HepG2 (cell line): Measurements from ENCODE around the gene OR6F1. TPM values are rescaled to one million over a fixed set of nuclear protein-coding genes. Genes with fewer than 3 reads are reported as not detected.

Experiments used
- ATAC-seq: fragments of 200-7000 bp; cut with Tn5 transposase; 3 replicates; pipeline ENCODE4 v1.9.1; 2020; ENCODE audit warnings: mild to moderate bottlenecking, moderate library complexity
- BruUV-seq: library from RNA; stranded (reverse); fragments of 400-500 nt; replicated peaks from 2 replicates; lab custom pipeline; 2021; lab: Mats Ljungman, UMichigan
- CTCF ChIA-PET: fragments of 300-600 bp; formaldehyde crosslinking; extraction: SDS; loops from one replicate; lab custom pipeline; 2021; ENCODE audit warnings: low total read pairs, inconsistent platforms, low intra/inter-chr PET ratio; lab: Yijun Ruan, JAX
- POLR2A ChIA-PET: fragments of 350-600 bp; sonication (Branson Sonifier 250); formaldehyde crosslinking; loops from one replicate; lab custom pipeline; 2020; ENCODE audit warnings: antibody characterized with exemption, inconsistent platforms; lab: Yijun Ruan, JAX
- DNase-seq: peaks from one replicate; pipeline ENCODE4 v3.0.0-alpha.2; 2015; ENCODE audit warnings: low spot score
- FAIRE-seq: peaks from 3 replicates; lab custom pipeline; 2011; peaks lifted over from hg19 to GRCh38; lab: Jason Lieb, UNC
- H2AFZ ChIP-seq: one replicate; pipeline ENCODE4 v1.6.1; 2011; ENCODE audit warnings: low read length, inconsistent platforms
- H3K27ac ChIP-seq: fragments of 300-600 bp; 3 replicates; pipeline ENCODE4 v1.8.0; 2011; ENCODE audit warnings: mixed run types, mild to moderate bottlenecking, mixed read lengths, low read length, inconsistent platforms; ENCODE audit not compliant: insufficient read depth; ENCODE audit errors: extremely low read length
- H3K27me3 ChIP-seq, 2 experiments: fragments of 200-600 bp in 1 of 2; 2 replicates in 1 of 2; 3 replicates in 1 of 2; pipeline versions ENCODE4 v1.6.0 to v1.8.0; 2011; ENCODE audit warnings: low read length in 2 of 2, mild to moderate bottlenecking in 2 of 2, moderate library complexity in 2 of 2, inconsistent platforms in 1 of 2; ENCODE audit not compliant: insufficient read depth in 2 of 2, control insufficient read depth in 1 of 2
- H3K36me3 ChIP-seq, 2 experiments: fragments of 200-600 bp in 1 of 2; replicated peaks in 1 of 2; 2 replicates in 1 of 2; 3 replicates in 1 of 2; pipeline versions ENCODE4 v1.5.1 to v1.8.0; 2011; ENCODE audit warnings: low read length in 2 of 2, inconsistent platforms in 1 of 2; ENCODE audit not compliant: insufficient read depth in 2 of 2, control insufficient read depth in 1 of 2
- H3K4me1 ChIP-seq: 2 replicates; pipeline ENCODE4 v1.5.1; 2012; ENCODE audit warnings: low read length, inconsistent platforms; ENCODE audit not compliant: insufficient read depth
- H3K4me2 ChIP-seq: 2 replicates; pipeline ENCODE4 v1.6.0; 2011; ENCODE audit warnings: low read depth, low read length, inconsistent platforms
- H3K4me3 ChIP-seq, 3 experiments: fragments of 200-600 bp in 1 of 3; sonication (generic), shearing (Covaris generic) in 1 of 3; replicated peaks in 1 of 3; 2 replicates each; pipeline ENCODE4 v1.5.1; 2011 to 2016; ENCODE audit warnings: low read length in 3 of 3, inconsistent platforms in 2 of 3, low read depth in 2 of 3, mild to moderate bottlenecking in 2 of 3, control low read depth in 1 of 3, mixed read lengths in 1 of 3; ENCODE audit not compliant: insufficient read depth in 1 of 3
- H3K79me2 ChIP-seq: one replicate; pipeline ENCODE4 v1.6.1; 2011; ENCODE audit warnings: low read length, inconsistent platforms; ENCODE audit not compliant: insufficient read depth
- H3K9ac ChIP-seq: 2 replicates; pipeline ENCODE4 v1.6.0; 2011; ENCODE audit warnings: mild to moderate bottlenecking, low read depth, low read length, inconsistent platforms; ENCODE audit not compliant: insufficient read depth
- H3K9me3 ChIP-seq: 2 replicates; pipeline ENCODE4 v1.5.1; 2012; ENCODE audit warnings: mild to moderate bottlenecking, low read length
- H4K20me1 ChIP-seq: 2 replicates; pipeline ENCODE4 v1.6.0; 2011; ENCODE audit warnings: inconsistent platforms, mild to moderate bottlenecking, low read length, moderate library complexity; ENCODE audit not compliant: insufficient read depth
- KDM5B ChIP-seq: sonication (generic); formaldehyde crosslinking; IDR thresholded peaks from 2 replicates; pipeline ENCODE4 v1.4.0; 2020; ENCODE audit warnings: missing genetic modification reagents, mild to moderate bottlenecking, borderline replicate concordance
- NONO ChIP-seq, 2 experiments: fragments of 450-650 bp in 1 of 2; sonication (generic) in 1 of 2; formaldehyde crosslinking in 1 of 2; IDR thresholded peaks in 1 of 2; conservative IDR thresholded peaks in 1 of 2; 2 replicates each; pipeline versions ENCODE4 v1.6.1 to v1.8.0; 2017 to 2022; ENCODE audit warnings: mild to moderate bottlenecking in 1 of 2, missing genetic modification reagents in 1 of 2, moderate library complexity in 1 of 2
- STAG1 ChIP-seq: sonication (generic); formaldehyde crosslinking; IDR thresholded peaks from 2 replicates; pipeline ENCODE4 v1.4.0; 2020; ENCODE audit warnings: missing genetic modification reagents
- TBX2 ChIP-seq: sonication (generic); formaldehyde crosslinking; IDR thresholded peaks from 2 replicates; pipeline ENCODE4 v1.5.0; 2020; ENCODE audit warnings: missing genetic modification reagents, mild to moderate bottlenecking, borderline replicate concordance
- TCF12 ChIP-seq, 2 experiments: fragments of 450-650 bp in 1 of 2; sonication (generic) in 1 of 2; formaldehyde crosslinking in 1 of 2; IDR thresholded peaks; 2 replicates each; pipeline versions ENCODE4 v1.6.1 to v1.8.0; 2017 to 2022; ENCODE audit warnings: antibody characterized with exemption in 1 of 2, mild to moderate bottlenecking in 1 of 2, missing genetic modification reagents in 1 of 2, moderate library complexity in 1 of 2
- ZBTB20 ChIP-seq: sonication (generic); formaldehyde crosslinking; IDR thresholded peaks from 2 replicates; pipeline ENCODE4 v1.8.1; 2023; ENCODE audit warnings: missing genetic modification reagents, low read depth, mild to moderate bottlenecking, borderline replicate concordance
- ZNF292 ChIP-seq: sonication (generic); formaldehyde crosslinking; IDR thresholded peaks from 2 replicates; pipeline ENCODE4 v1.8.1; 2022; ENCODE audit warnings: mild to moderate bottlenecking, low read depth, missing genetic modification reagents, borderline replicate concordance
- ZNF335 ChIP-seq: sonication (generic); formaldehyde crosslinking; IDR thresholded peaks from 2 replicates; pipeline ENCODE4 v1.4.0; 2020; ENCODE audit warnings: missing genetic modification reagents
- ZNF546 ChIP-seq: sonication (generic); formaldehyde crosslinking; conservative IDR thresholded peaks from 2 replicates; pipeline ENCODE4 v1.8.1; 2023; ENCODE audit warnings: mild to moderate bottlenecking, missing genetic modification reagents
- ZNF615 ChIP-seq: sonication (generic); formaldehyde crosslinking; IDR thresholded peaks from 2 replicates; pipeline ENCODE4 v1.5.0; 2020; ENCODE audit warnings: mild to moderate bottlenecking, missing genetic modification reagents, borderline replicate concordance
- ZNF768 ChIP-seq: sonication (generic); formaldehyde crosslinking; IDR thresholded peaks from 2 replicates; pipeline ENCODE4 v1.4.0; 2020; ENCODE audit warnings: missing genetic modification reagents
- ZSCAN5A ChIP-seq: sonication (generic); formaldehyde crosslinking; IDR thresholded peaks from 2 replicates; pipeline ENCODE4 v1.8.0; 2022; ENCODE audit warnings: mild to moderate bottlenecking, missing genetic modification reagents, borderline replicate concordance
- WGBS: methylation state at CpG from one replicate; pipeline ENCODE4 v1.1.6; 2017; ENCODE audit warnings: low lambda C conversion rate; 5-methylcytosine and 5-hydroxymethylcytosine counted together
- in situ Hi-C: cut with HindIII; loops from 2 replicates; pipeline ENCODE4 v1.10.0; 2017; ENCODE audit warnings: low pct_unique_long_range_greater_than_20kb; ENCODE audit not compliant: extremely low pct_ligation_motif_present
- intact Hi-C: fragments of 100-400 bp; cut with micrococcal nuclease; formaldehyde crosslinking; loops from one replicate; pipeline ENCODE4 v1.10.0; 2022; ENCODE audit not compliant: unreplicated experiment
- polyA plus RNA-seq, 8 experiments: library from polyadenylated mRNA; depleted of rRNA in 3 of 8; stranded (reverse) in 7 of 8; unstranded in 1 of 8; fragments of >200 nt; fragmentation: Illumina TruSeq in 4 of 8; extraction: Trizol in 4 of 8; gene quantifications; 2 replicates each; pipeline versions ENCODE4 v1.2.1 to v1.2.3, GENCODE V29; 2011 to 2016; ENCODE audit warnings: low read depth in 4 of 8, missing spikeins in 1 of 8, mixed read lengths in 1 of 8; ENCODE audit not compliant: insufficient read depth in 1 of 8
- total RNA-seq, 5 experiments: library from RNA; depleted of rRNA; stranded (reverse); fragments of >200 nt; fragmentation: Illumina TruSeq; extraction: Trizol; gene quantifications; 2 replicates each; pipeline ENCODE4 v1.2.3, GENCODE V29; 2016; ENCODE audit warnings: low read depth in 1 of 5
- TF ChIP-seq, protein P1 (sequence below): sonication (generic); formaldehyde crosslinking; IDR thresholded peaks from 2 replicates; pipeline ENCODE4 v1.4.0; 2020; ENCODE audit warnings: missing genetic modification reagents
- TF ChIP-seq, protein P2 (sequence below): sonication (generic); formaldehyde crosslinking; IDR thresholded peaks from 2 replicates; pipeline ENCODE4 v1.5.0; 2020; ENCODE audit warnings: missing genetic modification reagents, mild to moderate bottlenecking, borderline replicate concordance
- TF ChIP-seq, protein P3 (sequence below): sonication (generic); formaldehyde crosslinking; IDR thresholded peaks from 2 replicates; pipeline ENCODE4 v1.9.0; 2021; ENCODE audit warnings: missing genetic modification reagents, mild to moderate bottlenecking, borderline replicate concordance

The OR6F1 gene
- total and polyA plus RNA-seq, 2 of the 13 experiments (the other 11 are each of a cell fraction or from before 2014, with no cell fraction given) = not detected

GRCh38 chr1:247740721-247741120, 24.3 kb upstream of the OR6F1 start:
- Histone ChIP-seq H3K27ac (no peak overlapping the region), H3K4me3 (no peak overlapping the region), H2AFZ (no peak overlapping the region), H3K4me2 (no peak overlapping the region), H3K79me2 (no peaks in the 10 kb centered on the region), H3K9ac (no peak overlapping the region), H3K4me1 (no peaks in the 10 kb centered on the region), H3K36me3 (no peaks in the 10 kb centered on the region), H3K9me3 (peaks cover 86% of the 10 kb centered on the region), H4K20me1 (no peaks in the 10 kb centered on the region), H3K27me3 (no peaks in the 10 kb centered on the region)
- FAIRE-seq = no peak
- ChIA-PET CTCF (no interaction called here), POLR2A (no interaction called here)
- no TSS peak for BruUV-seq
- DNase-seq = no peak
- intact Hi-C loops = no loop called here
- in situ Hi-C loops = no loop called here
- WGBS = 3% methylated on average over 2 of the region's 2 CpGs
- no peak for ATAC-seq
- no peak for TF ChIP-seq ZNF335 (CRISPR knock-in tag)
- TF ChIP-seq, protein P1, sequence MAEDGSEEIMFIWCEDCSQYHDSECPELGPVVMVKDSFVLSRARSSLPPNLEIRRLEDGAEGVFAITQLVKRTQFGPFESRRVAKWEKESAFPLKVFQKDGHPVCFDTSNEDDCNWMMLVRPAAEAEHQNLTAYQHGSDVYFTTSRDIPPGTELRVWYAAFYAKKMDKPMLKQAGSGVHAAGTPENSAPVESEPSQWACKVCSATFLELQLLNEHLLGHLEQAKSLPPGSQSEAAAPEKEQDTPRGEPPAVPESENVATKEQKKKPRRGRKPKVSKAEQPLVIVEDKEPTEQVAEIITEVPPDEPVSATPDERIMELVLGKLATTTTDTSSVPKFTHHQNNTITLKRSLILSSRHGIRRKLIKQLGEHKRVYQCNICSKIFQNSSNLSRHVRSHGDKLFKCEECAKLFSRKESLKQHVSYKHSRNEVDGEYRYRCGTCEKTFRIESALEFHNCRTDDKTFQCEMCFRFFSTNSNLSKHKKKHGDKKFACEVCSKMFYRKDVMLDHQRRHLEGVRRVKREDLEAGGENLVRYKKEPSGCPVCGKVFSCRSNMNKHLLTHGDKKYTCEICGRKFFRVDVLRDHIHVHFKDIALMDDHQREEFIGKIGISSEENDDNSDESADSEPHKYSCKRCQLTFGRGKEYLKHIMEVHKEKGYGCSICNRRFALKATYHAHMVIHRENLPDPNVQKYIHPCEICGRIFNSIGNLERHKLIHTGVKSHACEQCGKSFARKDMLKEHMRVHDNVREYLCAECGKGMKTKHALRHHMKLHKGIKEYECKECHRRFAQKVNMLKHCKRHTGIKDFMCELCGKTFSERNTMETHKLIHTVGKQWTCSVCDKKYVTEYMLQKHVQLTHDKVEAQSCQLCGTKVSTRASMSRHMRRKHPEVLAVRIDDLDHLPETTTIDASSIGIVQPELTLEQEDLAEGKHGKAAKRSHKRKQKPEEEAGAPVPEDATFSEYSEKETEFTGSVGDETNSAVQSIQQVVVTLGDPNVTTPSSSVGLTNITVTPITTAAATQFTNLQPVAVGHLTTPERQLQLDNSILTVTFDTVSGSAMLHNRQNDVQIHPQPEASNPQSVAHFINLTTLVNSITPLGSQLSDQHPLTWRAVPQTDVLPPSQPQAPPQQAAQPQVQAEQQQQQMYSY (CRISPR knock-in tag) = no peak
- TF ChIP-seq ZSCAN5A (CRISPR knock-in tag) = no peak
- TF ChIP-seq ZNF615 (CRISPR knock-in tag) = no peak
- no peak for TF ChIP-seq ZBTB20
- no peak for TF ChIP-seq TCF12 (IDR thresholded peaks at IDR 0.05)
- no peak for TF ChIP-seq TCF12 (CRISPR knock-in tag; IDR thresholded peaks at IDR 0.05)
- TF ChIP-seq, protein P2, sequence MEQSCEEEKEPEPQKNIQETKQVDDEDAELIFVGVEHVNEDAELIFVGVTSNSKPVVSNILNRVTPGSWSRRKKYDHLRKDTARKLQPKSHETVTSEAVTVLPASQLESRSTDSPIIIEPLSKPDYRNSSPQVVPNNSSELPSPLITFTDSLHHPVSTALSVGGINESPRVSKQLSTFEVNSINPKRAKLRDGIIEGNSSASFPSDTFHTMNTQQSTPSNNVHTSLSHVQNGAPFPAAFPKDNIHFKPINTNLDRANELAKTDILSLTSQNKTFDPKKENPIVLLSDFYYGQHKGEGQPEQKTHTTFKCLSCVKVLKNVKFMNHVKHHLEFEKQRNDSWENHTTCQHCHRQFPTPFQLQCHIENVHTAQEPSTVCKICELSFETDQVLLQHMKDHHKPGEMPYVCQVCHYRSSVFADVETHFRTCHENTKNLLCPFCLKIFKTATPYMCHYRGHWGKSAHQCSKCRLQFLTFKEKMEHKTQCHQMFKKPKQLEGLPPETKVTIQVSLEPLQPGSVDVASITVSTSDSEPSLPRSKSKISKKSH (CRISPR knock-in tag) = no peak
- TF ChIP-seq ZNF292 (CRISPR knock-in tag) = no peak
- no peak for TF ChIP-seq STAG1 (CRISPR knock-in tag)
- TF ChIP-seq ZNF768 (CRISPR knock-in tag) = no peak
- no peak for TF ChIP-seq NONO (IDR thresholded peaks at IDR 0.05)
- no peak for TF ChIP-seq NONO (CRISPR knock-in tag; conservative IDR thresholded peaks at IDR 0.05)
- TF ChIP-seq TBX2 (CRISPR knock-in tag) = no peak
- no peak for TF ChIP-seq ZNF546 (CRISPR knock-in tag)
- no peak for TF ChIP-seq KDM5B
- TF ChIP-seq, protein P3, sequence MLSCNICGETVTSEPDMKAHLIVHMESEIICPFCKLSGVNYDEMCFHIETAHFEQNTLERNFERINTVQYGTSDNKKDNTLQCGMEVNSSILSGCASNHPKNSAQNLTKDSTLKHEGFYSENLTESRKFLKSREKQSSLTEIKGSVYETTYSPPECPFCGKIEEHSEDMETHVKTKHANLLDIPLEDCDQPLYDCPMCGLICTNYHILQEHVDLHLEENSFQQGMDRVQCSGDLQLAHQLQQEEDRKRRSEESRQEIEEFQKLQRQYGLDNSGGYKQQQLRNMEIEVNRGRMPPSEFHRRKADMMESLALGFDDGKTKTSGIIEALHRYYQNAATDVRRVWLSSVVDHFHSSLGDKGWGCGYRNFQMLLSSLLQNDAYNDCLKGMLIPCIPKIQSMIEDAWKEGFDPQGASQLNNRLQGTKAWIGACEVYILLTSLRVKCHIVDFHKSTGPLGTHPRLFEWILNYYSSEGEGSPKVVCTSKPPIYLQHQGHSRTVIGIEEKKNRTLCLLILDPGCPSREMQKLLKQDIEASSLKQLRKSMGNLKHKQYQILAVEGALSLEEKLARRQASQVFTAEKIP (CRISPR knock-in tag) = no peak
